Testis (tissue), 3 donors: ENCODE data around the gene ATP6V0A4. TPM values are rescaled to one million over a fixed set of nuclear protein-coding genes. Genes with fewer than 3 reads are reported as not detected.

Experiments
- DNase-seq: peaks from one replicate; pipeline ENCODE4 v3.0.0-alpha.2; 2019
- H3K27ac ChIP-seq, 2 donors: fragments of 200-600 bp; sonication (generic); one replicate each; pipeline ENCODE4 v1.5.1; 2019
- H3K27me3 ChIP-seq: fragments of 200-600 bp; sonication (generic); one replicate; pipeline ENCODE4 v1.5.1; 2019
- H3K36me3 ChIP-seq: fragments of 200-600 bp; sonication (generic); one replicate; pipeline ENCODE4 v1.5.1; 2017; ENCODE audit warnings: low read depth; ENCODE audit errors: missing control alignments
- H3K4me1 ChIP-seq: fragments of 200-600 bp; sonication (generic); one replicate; pipeline ENCODE4 v1.5.1; 2019
- H3K4me3 ChIP-seq, 2 donors: fragments of 200-600 bp; sonication (generic); one replicate each; pipeline ENCODE4 v1.5.1; 2017 to 2019
- H3K9me3 ChIP-seq: fragments of 200-600 bp; sonication (generic); one replicate; pipeline ENCODE4 v1.5.1; 2017
- POLR2A ChIP-seq: fragments of 450-650 bp; IDR thresholded peaks from one replicate; pipeline ENCODE4 v1.6.1; 2017; ENCODE audit warnings: antibody characterized with exemption, mild to moderate bottlenecking, moderate library complexity
- WGBS, 2 donors: methylation state at CpG; one replicate each; pipeline ENCODE4 v1.1.5; 2018; 5-methylcytosine and 5-hydroxymethylcytosine counted together
- intact Hi-C: fragments of 100-400 bp; cut with DNase I; formaldehyde crosslinking; loops from one replicate; pipeline ENCODE4 v1.15.1; 2023; ENCODE audit warnings: low total_unique reads
- polyA plus RNA-seq: library from polyadenylated mRNA; stranded (reverse); fragments of 350-450 nt; fragmentation: Illumina TruSeq; extraction: RNeasy Lipid Tissue Mini Kit (QIAGEN cat#74804); gene quantifications from one replicate; pipeline ENCODE4 v1.2.3, GENCODE V29; 2014; ENCODE audit warnings: low read depth, low replicate concordance; ENCODE audit not compliant: insufficient read depth
- total RNA-seq, 2 donors: library from RNA; depleted of rRNA; stranded (reverse); fragments of >200 nt; gene quantifications; one replicate each; pipeline ENCODE4 v1.2.3, GENCODE V29; 2016
- TF ChIP-seq, protein P1 (sequence below), 3 experiments: fragments of 450-650 bp in 2 of 3; fragments of 200-600 bp in 1 of 3; sonication (generic) in 1 of 3; IDR thresholded peaks; one replicate each; pipeline ENCODE4 v1.5.1; 2016 to 2019; ENCODE audit warnings: antibody characterized with exemption in 3 of 3, mild to moderate bottlenecking in 2 of 3, moderate library complexity in 1 of 3

ATP6V0A4 gene
- total and polyA plus RNA-seq, 3 donors from 2014 or later = 0.65 to 1.8 (median 0.79) TPM

DNA sequence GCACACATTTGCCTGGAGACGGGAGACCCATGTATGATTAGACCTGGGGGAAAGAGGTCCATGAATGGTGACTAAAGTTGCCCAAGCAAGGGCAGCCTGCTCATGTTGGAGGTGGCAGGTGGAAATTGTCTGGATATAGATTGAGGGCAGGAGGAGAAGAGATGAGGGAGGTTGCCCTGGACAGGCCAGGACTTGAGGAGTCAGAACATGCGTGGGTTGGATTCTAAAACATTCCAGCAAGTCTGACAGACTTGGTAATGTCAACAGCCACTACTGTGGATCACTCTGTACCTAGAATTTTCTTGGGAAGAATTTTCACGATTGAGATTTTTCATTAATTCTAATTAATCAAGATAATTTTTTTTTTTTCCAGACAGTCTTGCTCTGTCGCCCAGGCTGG lies 77.7 kb downstream of the ATP6V0A4 start:
- Histone ChIP-seq H3K4me3 (no peak overlapping the region), H3K27ac (no peak overlapping the region), H3K36me3 (no peaks in the 10 kb centered on the region), H3K9me3 (no peaks in the 10 kb centered on the region), H3K4me1 (no peaks in the 10 kb centered on the region), H3K27me3 (no peaks in the 10 kb centered on the region)
- WGBS, 2 donors = 69 to 78% methylated on average over 4 of the region's 4 CpGs
- TF ChIP-seq POLR2A = no peak
- TF ChIP-seq, protein P1, sequence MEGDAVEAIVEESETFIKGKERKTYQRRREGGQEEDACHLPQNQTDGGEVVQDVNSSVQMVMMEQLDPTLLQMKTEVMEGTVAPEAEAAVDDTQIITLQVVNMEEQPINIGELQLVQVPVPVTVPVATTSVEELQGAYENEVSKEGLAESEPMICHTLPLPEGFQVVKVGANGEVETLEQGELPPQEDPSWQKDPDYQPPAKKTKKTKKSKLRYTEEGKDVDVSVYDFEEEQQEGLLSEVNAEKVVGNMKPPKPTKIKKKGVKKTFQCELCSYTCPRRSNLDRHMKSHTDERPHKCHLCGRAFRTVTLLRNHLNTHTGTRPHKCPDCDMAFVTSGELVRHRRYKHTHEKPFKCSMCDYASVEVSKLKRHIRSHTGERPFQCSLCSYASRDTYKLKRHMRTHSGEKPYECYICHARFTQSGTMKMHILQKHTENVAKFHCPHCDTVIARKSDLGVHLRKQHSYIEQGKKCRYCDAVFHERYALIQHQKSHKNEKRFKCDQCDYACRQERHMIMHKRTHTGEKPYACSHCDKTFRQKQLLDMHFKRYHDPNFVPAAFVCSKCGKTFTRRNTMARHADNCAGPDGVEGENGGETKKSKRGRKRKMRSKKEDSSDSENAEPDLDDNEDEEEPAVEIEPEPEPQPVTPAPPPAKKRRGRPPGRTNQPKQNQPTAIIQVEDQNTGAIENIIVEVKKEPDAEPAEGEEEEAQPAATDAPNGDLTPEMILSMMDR (IDR thresholded peaks at IDR 0.05) = no peak
- intact Hi-C loops = no loop called here
- DNase-seq = no peak

GRCh38 chr7:138716889-138717288 lies 81.1 kb downstream of the ATP6V0A4 start:
- intact Hi-C loops = no loop called here
- Histone ChIP-seq H3K27ac (no peak overlapping the region), H3K27me3 (no peaks in the 10 kb centered on the region), H3K4me1 (no peaks in the 10 kb centered on the region), H3K36me3 (no peaks in the 10 kb centered on the region), H3K4me3 (no peak overlapping the region), H3K9me3 (no peaks in the 10 kb centered on the region)
- no peak for DNase-seq
- 74 to 93% methylated on average over 6 to 7 of the region's 7 CpGs for WGBS, 2 donors
- no peak for TF ChIP-seq POLR2A
- TF ChIP-seq, protein P1 (IDR thresholded peaks at IDR 0.05) = no peak

DNA sequence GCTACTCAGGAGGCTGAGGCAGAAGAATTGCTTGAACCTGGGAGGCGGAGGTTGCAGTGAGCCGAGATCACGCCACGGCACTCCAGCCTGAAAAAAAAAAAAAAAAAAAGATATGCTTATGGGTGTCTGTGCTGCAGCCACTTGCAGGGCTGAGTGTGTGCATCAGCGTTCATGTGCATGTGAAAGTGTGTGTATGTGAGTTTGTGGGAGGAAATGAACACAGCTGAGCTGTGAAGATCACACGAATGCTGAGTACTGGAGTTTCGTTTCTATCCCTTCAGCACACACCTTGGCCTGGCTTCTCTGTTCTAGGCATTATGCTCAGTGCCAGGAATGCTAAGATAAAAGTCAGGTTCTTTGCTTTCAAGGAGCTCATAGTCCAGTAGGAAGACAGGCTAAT lies 84.8 kb downstream of the ATP6V0A4 start:
- H3K36me3 ChIP-seq = no peaks in the 10 kb centered on the region
- H3K4me3 ChIP-seq = no peak overlapping the region
- no peak for DNase-seq
- H3K27ac ChIP-seq = no peak overlapping the region
- H3K27me3 ChIP-seq = no peaks in the 10 kb centered on the region
- 93 to 94% methylated on average over 7 of the region's 7 CpGs for WGBS, 2 donors
- H3K9me3 ChIP-seq = no peaks in the 10 kb centered on the region
- intact Hi-C loops = no loop called here
- TF ChIP-seq, protein P1 (IDR thresholded peaks at IDR 0.05) = no peak
- no peak for TF ChIP-seq POLR2A
- H3K4me1 ChIP-seq = no peaks in the 10 kb centered on the region

DNA sequence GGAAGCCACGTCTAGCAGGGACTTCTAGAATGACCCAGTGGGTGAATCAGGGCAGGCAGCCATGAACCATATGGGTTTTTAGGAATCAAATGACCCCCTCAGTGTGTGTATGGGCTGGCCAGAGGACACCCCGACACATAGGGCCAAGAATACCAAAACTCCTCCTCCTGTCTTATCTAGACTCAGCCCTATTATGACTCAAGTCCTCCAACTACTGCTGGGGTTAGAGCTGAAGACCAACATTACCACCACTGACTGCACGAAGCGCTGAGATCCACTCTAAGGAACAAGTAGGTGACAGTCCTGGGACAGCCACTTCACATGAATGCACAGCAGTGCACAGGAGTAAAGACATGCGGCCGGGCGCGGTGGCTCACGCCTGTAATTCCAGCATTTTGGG lies 85.3 kb downstream of the ATP6V0A4 start:
- 95 to 98% methylated on average over 8 to 9 of the region's 9 CpGs for WGBS, 2 donors
- DNase-seq = no peak
- no peaks in the 10 kb centered on the region for H3K9me3 ChIP-seq
- intact Hi-C loops = no loop called here
- H3K27me3 ChIP-seq = no peaks in the 10 kb centered on the region
- no peaks in the 10 kb centered on the region for H3K36me3 ChIP-seq
- H3K4me3 ChIP-seq = no peak overlapping the region
- H3K4me1 ChIP-seq = no peaks in the 10 kb centered on the region
- no peak overlapping the region for H3K27ac ChIP-seq
- TF ChIP-seq, protein P1 (IDR thresholded peaks at IDR 0.05) = no peak
- no peak for TF ChIP-seq POLR2A

DNA sequence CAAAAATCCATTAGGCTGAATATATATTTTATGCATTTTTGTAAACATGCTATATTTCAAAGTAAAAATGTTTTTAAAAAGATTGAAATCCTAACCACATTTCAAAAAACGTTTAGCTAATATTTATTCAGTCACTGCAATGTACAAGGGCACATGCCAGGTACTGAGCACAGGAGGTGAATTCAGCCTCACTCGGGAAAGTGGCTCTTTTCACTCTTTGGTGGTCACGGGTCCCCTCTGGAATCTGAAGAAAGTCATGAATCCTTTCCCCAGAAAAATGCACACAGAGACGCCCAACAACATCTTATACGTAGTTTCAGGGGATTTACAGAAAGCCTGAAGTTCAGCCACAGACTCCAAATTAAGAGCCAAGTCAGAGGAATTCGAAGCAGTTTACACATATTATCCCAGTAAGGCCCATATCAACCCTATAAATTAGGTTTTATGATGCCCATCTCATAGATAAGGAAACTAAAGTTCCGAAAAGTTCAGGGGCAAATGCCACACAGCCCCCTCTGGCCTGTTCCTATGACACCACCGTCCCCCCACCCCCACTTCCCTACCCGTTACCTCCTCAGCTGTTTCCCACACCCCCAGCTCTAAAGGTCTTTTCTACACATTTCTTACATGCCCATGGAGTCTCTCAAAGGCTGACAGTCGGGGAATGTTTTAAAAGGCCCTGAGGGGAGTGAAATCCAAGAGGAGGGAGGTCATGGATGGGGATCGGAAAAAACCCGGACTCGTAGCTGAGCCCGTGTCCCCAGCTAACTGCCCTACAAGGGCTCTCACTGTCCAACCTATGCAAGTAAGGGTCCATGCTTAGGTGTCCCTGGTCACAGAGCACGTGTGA lies 87.2 kb downstream of the ATP6V0A4 start:
- no peak for DNase-seq
- Histone ChIP-seq H3K27ac (no peak overlapping the region), H3K27me3 (no peaks in the 10 kb centered on the region), H3K4me1 (no peaks in the 10 kb centered on the region), H3K4me3 (no peak overlapping the region), H3K9me3 (no peaks in the 10 kb centered on the region), H3K36me3 (no peaks in the 10 kb centered on the region)
- WGBS, 2 donors = 74 to 79% methylated on average over 15 of the region's 15 CpGs
- TF ChIP-seq, protein P1 (IDR thresholded peaks at IDR 0.05) = no peak
- TF ChIP-seq POLR2A = no peak
- intact Hi-C loops = no loop called here
